GM18508 (cell line): ENCODE measurements around the gene ZNF625.

Experiments used
- ATAC-seq: cut with Tn5 transposase; IDR thresholded peaks from one replicate; pipeline ENCODE4 v1.9.1; 2021; ENCODE audit warnings: moderate number of reproducible peaks; ENCODE audit not compliant: insufficient read depth, unreplicated experiment

The ZNF625 gene

DNA sequence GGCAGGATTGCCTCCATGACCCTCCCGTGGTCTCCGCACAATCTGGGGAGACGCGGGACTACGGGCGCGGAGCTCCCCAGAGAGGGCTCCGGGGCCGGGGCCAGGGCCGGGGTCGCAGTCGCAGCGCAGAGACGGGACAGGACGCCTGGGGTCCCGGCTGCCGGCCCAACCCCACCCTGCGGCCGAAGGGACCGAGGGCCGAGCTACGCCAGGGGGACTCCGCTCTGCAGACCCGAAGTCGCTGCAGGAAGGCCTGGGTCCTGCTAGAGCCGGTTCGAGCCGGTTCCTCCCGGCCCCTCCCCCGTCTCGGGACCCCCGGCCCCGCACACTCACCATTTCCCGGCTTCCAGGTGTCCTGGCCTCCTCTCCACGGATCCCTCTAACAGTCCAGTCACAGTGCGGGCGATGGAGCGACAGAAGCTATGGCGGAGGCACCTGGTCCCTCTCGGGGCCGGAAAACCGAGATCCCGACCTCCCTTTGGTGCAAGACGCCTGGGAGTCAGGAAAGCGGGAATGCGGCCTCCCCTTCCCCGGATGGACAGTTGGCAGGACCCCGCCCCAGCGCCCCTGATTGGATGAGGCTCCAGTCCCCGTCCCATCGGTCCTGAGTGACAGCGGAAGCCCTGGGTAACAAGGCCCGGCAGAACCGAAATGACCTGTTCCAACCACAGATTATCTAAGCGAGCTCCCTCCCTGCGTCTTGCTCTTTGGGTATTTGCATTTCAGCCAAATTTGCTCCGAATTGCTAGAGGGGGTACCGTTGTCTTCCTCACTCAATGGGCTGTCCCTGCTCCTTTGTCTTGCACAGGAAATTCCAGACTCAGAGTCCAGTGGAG lies at the start of gene ZNF625:
TSS of gene ZNF625 (minus strand) at position 512 of the 836 bp plus-strand sequence. CDS start at position 336, 176 bp downstream.
- no peak for ATAC-seq

GRCh38 chr19:12205296-12205695 lies 48.8 kb upstream of the ZNF625 start:
- no peak for ATAC-seq

DNA sequence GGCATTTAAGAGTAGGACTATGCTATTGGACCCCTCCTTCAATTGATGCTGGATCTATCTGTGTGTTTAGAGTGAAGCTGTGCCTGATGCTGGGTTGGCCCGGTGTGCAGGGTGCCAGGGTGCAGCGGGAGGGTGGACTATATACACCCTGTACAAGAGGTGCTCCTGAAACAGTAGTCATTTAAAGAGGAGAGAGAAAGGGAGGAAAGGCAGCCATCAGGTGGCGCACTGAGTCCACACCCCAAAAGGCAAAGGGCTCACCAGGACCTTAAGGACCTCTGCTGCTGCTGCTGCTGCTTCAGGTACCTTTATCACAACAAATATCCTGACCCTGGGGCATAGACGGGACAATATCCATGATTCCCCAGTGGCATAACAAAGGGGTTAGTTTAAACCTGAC lies 45.7 kb upstream of the ZNF625 start:
- ATAC-seq: no peak

DNA sequence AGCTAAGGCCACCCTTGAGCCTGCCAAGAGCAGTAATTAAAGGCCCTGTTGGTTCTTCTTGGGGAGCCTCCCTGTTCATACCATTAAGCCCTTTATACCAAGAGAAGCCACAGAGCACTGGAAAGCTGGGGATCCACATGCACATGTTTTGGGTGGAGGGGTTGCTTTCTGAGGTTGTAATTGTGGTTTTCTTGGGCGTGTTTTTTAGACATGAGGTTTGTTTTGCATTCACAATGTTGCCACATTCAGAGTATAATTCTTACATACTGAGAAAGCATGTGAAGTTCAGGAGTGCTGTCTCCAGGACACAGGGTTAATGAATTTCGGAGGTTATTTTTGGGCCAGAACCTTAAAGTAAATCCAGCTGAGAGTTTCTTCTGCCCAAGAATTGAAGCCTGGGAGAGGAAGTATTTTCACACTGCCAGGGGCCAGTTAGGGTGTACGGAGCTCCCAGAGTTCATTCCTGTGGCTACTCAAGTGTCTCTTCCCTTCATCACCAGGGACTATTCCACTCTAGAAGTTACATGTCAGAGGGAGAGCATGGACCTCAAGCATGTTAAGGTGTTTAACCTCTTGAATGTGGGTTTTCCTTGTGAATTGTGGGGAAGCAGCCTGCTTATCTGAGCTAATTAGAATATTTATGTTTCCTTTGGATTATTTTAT lies 43.4 kb upstream of the ZNF625 start:
- no peak for ATAC-seq

- ATAC-seq: no peak
Observed at GRCh38 chr19:12198136-12198535, 41.6 kb upstream of the ZNF625 start.

DNA sequence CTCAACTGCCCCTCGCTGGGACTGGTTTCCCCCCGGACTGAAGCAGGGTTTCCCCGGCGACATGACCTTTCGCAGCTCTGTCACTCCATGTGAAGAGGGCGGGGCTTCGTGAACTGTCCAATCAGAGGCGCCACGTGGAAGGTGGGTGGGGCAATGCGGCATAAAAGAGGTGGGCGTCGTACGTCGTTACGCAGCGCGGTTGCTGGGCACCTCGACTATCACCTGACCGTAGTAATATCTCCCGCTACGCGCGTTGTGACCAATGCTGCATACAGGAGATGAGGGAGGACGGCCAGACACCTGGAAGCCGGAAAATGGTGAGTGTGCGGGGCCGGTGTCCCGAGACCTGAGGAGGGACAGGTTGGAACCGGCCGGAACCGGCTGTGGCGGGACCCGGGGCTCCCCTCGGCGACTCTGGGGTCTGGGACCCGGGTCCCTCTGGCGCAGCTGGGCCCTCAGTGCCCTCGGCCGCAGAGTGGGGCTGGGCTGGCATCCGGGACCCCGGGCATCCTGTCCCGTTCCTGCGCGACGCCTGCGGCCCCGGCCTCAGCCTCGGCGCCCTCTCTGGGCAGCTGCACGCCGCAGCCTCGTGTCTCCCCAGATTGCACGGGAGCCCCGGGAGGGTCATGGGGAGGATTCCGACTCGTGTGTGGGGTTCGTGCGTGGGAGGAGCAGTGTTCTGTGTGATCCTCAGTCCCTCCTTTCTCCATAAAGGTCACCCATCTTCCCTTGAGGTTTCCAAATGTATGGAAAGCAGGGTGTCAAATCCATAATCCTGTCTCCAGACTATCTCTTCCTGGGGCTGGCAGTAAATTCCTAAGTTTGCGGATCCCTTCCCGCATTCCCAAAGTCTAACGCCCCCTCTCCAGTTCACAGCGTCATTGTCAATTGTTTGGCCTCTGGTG lies 38.5 kb upstream of the ZNF625 start:
- ATAC-seq: no peak

- ATAC-seq: no peak
Observed at GRCh38 chr19:12187625-12188024, 31.1 kb upstream of the ZNF625 start.

- no peak for ATAC-seq
Observed at GRCh38 chr19:12180377-12180776, 23.8 kb upstream of the ZNF625 start.

- ATAC-seq: no peak
Observed at GRCh38 chr19:12166626-12167025, 10.1 kb upstream of the ZNF625 start.

- no peak for ATAC-seq
Observed at GRCh38 chr19:12163826-12164225, 7.3 kb upstream of the ZNF625 start.

DNA sequence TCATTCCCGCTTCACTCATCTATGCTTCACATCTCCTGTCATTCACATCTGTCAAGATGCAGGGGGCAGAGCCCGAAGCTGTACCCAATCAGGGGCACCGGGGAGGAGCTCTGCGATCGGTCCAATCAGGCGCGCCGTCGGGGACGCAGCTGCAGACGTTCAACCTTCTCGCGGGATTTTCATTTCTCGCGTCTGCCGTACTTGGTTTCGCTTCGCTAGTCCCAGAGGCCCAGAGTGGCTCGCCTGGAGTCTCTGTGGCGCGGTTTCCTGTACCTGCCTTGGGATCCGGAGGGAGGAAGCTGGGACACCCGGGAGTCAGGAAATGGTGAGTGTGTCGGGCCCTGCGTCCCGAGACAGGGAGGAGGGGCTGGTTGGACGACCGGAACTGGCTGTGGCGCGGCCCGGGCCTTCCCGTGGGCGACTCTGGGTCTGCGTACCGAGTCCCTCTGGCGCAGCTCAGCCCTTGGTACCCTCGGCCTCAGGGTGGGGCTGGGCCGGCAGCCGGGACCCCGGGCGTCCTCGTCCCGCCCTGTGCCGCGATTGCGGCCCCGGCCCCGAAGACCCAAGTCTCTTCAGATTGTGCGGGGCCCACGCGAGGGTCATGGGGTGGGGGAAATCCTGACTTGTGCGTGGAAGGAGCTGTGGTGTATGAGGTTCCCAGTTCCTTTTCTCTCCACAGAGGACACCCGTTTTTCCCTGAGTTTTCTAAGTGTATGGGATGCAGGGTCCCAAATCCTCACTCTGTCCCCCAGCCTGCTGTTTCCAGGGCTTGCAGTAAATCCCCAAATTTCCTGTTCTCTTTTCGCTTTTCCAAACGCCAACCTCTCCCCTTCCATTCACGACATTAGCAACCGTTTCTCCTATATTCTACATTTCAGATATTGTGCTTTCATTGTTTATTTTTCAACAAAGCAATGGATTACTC lies 6.6 kb upstream of the ZNF625 start, which contains the start of gene ZNF136:
TSS of gene ZNF136 (plus strand) at position 215 of the 925 bp plus-strand sequence. CDS start at position 323, 108 bp downstream.
- ATAC-seq: peak; percentile 87

DNA sequence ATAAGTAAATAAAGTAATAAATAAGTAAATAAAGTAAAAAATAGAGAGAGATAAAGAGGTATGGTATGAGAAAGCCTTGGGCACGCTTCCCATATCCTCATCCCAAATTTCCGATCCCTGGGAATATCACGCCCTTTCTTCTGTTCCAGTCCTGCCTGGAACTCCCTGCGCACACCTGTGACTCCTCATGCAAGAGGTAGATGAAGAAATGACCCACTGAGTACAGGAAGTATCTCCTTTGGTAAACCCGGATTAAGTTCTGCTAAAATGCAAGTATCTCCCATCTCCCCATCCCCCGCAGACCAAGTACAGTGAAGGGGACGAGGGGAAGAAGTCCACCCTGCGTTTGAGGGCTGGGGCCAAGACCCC lies 6.0 kb upstream of the ZNF625 start:
- no peak for ATAC-seq

DNA sequence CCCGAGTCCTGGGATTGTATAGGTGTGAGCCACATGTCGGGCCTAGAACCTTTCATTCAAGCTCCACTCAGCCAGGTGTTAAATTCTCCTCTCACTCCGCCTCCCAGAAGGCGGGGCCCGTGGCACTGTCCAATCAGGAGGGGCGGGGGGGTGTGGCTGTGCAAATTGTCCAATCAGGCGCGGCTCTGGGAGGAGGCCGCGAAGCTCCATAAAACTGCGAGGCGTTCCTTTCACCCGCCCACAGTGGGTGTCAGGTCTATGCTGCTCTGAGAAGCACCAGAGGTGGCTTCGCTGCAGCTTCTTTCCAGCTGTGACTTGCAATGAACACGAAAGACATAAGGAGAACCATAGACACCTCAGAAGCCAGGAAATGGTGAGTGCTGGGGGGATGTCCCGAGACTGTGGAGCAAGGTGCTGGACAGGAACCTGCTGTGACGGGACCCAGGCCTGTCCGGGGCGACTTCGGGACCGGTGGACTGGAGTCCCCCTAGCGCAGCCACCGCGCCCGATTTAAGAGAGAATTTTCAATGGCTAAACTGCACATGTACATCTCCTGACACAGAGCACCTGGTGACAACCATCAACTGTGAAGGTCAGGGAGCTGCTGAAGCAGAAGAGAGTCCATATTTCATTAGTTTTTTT lies 3.4 kb upstream of the ZNF625 start:
- ATAC-seq: no peak

DNA sequence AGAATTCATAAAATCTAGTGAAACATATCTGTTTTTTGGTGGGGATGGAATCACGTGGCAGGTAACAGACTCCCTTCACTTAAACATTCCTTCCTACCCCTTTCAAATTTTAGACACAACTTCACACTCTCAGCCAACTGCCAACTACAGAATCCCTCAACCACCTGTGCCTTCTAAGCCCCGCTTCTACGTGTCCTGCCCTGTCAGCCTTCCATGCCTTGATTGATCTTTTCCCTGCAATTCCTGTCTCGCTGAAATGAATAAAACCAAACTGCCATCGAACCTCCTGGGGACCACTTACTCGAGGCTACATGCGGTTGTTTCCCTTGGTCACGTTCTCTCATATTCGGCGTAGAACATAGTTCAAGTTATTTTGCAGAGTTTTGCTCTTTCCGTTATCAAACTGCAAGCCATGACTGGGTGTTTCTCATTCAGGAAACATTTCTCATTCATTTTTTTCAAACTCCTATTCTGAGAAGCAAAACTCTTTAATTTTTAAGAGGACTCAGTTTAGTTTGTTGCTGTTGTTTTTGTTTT lies 1.1 kb downstream of the ZNF625 start:
- no peak for ATAC-seq

GRCh38 chr19:12145348-12145747 lies 11.2 kb downstream of the ZNF625 start:
- ATAC-seq: no peak

GRCh38 chr19:12141405-12141736 lies 15.2 kb downstream of the ZNF625 start:
- ATAC-seq: no peak

DNA sequence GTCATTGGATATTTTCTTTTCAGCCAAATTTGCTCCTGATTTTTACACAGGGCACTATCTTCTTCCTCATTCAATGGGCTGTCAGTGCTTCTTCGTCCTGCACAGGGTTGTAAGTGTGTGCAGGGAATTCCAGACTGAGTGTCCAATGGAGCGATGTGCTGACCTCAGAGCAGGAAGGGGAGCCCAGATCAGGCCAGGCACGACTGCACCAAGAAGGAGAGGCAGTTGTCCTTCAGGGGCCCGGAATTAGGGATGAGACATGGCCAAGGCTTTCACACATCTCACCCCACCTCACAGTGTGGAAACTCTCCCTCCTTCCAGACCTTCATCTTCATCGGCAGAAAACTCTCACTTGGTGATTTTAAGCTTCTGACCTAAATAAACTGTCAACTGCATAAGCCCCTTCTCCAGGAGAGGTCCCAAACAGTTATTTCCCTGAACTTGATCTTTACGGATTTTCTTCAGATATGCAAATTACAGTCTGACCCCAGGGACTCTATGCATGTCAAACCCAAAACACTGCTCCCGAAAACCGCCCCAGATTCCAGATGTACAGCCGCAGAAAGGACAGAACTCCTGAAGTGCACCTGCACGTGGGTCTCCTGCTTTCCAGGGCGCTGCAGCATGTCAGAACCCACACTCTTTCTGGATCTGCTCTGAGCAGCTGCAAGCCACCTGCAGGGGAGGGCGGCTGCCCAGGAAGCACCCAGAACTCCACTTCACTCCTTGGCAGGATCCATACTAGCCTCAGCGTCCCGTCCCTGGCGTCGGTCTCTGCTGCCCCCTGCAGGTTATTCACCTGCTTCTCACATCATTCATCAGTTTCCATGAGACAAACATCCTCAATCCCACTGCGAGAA lies 15.8 kb downstream of the ZNF625 start:
- no peak for ATAC-seq

DNA sequence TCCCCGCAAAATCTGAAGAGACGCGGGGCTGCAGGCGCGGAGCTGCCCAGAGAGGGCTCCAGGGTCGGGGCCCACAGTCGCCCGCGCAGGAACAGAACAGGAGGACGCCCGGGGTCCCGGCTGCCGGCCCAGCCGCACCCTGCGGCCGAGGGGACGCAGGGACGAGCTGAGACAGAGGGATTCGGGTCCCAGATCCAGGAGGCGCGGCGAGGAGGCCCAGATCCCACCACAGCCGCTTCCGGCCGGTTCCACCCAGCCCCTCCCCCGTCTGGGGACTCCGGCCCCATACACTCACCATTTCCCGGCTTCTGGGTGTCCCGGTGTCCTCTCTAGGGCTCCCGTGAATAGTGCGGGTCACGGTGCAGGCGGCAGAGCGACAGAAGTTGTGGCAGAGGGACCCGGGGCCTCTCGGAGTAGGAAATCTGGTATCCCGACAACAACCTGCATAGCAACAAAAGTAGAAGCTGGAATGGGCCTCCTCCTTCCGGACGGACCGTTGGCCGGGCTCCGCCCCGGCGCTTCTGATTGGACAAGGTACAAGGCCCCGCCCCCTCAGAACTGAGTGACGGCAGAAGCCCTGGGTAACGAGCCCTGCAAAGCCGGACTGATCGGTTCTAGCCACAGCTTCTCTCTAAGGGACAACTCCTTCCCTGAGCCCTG lies 16.5 kb downstream of the ZNF625 start, which contains the start of gene ZNF20:
TSS of gene ZNF20 (minus strand) at position 466 of the 660 bp plus-strand sequence. CDS start at position 298, 168 bp downstream.
- ATAC-seq: no peak
